WTC11 (cell line): ENCODE data around the gene CARS2. TPM values are rescaled to one million over a fixed set of nuclear protein-coding genes. Genes with fewer than 3 reads are reported as not detected.

Source experiments
- ATAC-seq: fragments of 200-7000 bp; cut with Tn5 transposase; 2 replicates; pipeline ENCODE4 v1.10.0; 2021; ENCODE audit warnings: mild to moderate bottlenecking, moderate library complexity
- CTCF ChIA-PET: fragments of 300-600 bp; sonication (Branson Sonifier 250); formaldehyde crosslinking; loops from one replicate; lab custom pipeline; 2021; ENCODE audit warnings: antibody characterized with exemption; lab: Charles Lee
- POLR2A ChIA-PET: fragments of 350-600 bp; sonication (Branson Sonifier 250); formaldehyde crosslinking; loops from one replicate; lab custom pipeline; 2021; ENCODE audit warnings: antibody characterized with exemption; lab: Charles Lee
- DNase-seq: peaks from one replicate; pipeline ENCODE4 v3.0.0; 2021; ENCODE audit warnings: low spot score
- H3K27ac Mint-ChIP-seq: 2 replicates; pipeline ENCODE4 v1.8.0; 2021; ENCODE audit warnings: mixed read lengths
- H3K27me3 Mint-ChIP-seq: 2 replicates; pipeline ENCODE4 v1.8.0; 2021; ENCODE audit warnings: low read depth, mild to moderate bottlenecking, moderate library complexity, mixed read lengths
- H3K36me3 Mint-ChIP-seq: 2 replicates; pipeline ENCODE4 v1.8.0; 2021; ENCODE audit warnings: mixed read lengths
- H3K4me1 Mint-ChIP-seq: 2 replicates; pipeline ENCODE4 v1.8.0; 2022; ENCODE audit warnings: mixed read lengths
- H3K4me3 Mint-ChIP-seq: 2 replicates; pipeline ENCODE4 v1.8.0; 2021; ENCODE audit warnings: mild to moderate bottlenecking, moderate library complexity, mixed read lengths
- H3K9me3 Mint-ChIP-seq: 2 replicates; pipeline ENCODE4 v1.8.0; 2021; ENCODE audit warnings: mixed read lengths
- ATF2 ChIP-seq: sonication (generic); formaldehyde crosslinking; IDR thresholded peaks from 2 replicates; pipeline ENCODE4 v1.8.1; 2022; ENCODE audit warnings: low read depth, missing genetic modification reagents, borderline replicate concordance
- ATF3 ChIP-seq: sonication (generic); formaldehyde crosslinking; conservative IDR thresholded peaks from 2 replicates; pipeline ENCODE4 v1.8.1; 2022; ENCODE audit warnings: mild to moderate bottlenecking, missing genetic modification reagents
- CREB1 ChIP-seq: sonication (generic); formaldehyde crosslinking; IDR thresholded peaks from 2 replicates; pipeline ENCODE4 v1.8.0; 2023; ENCODE audit warnings: mild to moderate bottlenecking, missing genetic modification reagents
- ELF4 ChIP-seq: sonication (generic); formaldehyde crosslinking; IDR thresholded peaks from 2 replicates; pipeline ENCODE4 v1.8.1; 2022; ENCODE audit warnings: low read depth, mild to moderate bottlenecking, moderate library complexity, missing genetic modification reagents
- EMX1 ChIP-seq: fragments of 250-450 bp; sonication (Bioruptor Pico); IDR thresholded peaks from 2 replicates; pipeline ENCODE4 v1.8.0; 2021; ENCODE audit warnings: mild to moderate bottlenecking
- ERG ChIP-seq: fragments of 250-450 bp; sonication (Bioruptor Pico); IDR thresholded peaks from 2 replicates; pipeline ENCODE4 v1.8.0; 2021; ENCODE audit warnings: mild to moderate bottlenecking
- FOXP4 ChIP-seq: sonication (generic); formaldehyde crosslinking; IDR thresholded peaks from 2 replicates; pipeline ENCODE4 v1.8.0; 2022; ENCODE audit warnings: mild to moderate bottlenecking, missing genetic modification reagents
- GTF2I ChIP-seq: fragments of 250-450 bp; sonication (Bioruptor Pico); conservative IDR thresholded peaks from 2 replicates; pipeline ENCODE4 v1.4.0; 2021; ENCODE audit warnings: mild to moderate bottlenecking
- IRF1 ChIP-seq: sonication (generic); formaldehyde crosslinking; IDR thresholded peaks from 2 replicates; pipeline ENCODE4 v1.8.0; 2023; ENCODE audit warnings: missing genetic modification reagents
- MYBL2 ChIP-seq: sonication (generic); formaldehyde crosslinking; IDR thresholded peaks from 2 replicates; pipeline ENCODE4 v1.8.1; 2023; ENCODE audit warnings: mild to moderate bottlenecking, moderate library complexity, missing genetic modification reagents
- PRRX2 ChIP-seq: fragments of 250-450 bp; sonication (Bioruptor Pico); IDR thresholded peaks from 2 replicates; pipeline ENCODE4 v1.8.0; 2021; ENCODE audit warnings: mild to moderate bottlenecking
- RORB ChIP-seq: fragments of 250-450 bp; sonication (Bioruptor Pico); IDR thresholded peaks from 2 replicates; pipeline ENCODE4 v1.9.0; 2021; ENCODE audit warnings: mild to moderate bottlenecking
- SMAD3 ChIP-seq: sonication (generic); formaldehyde crosslinking; IDR thresholded peaks from 2 replicates; pipeline ENCODE4 v1.8.0; 2022; ENCODE audit warnings: missing genetic modification reagents, mild to moderate bottlenecking, borderline replicate concordance
- SOX15 ChIP-seq: fragments of 250-450 bp; sonication (Bioruptor Pico); IDR thresholded peaks from 2 replicates; pipeline ENCODE4 v1.9.0; 2021; ENCODE audit warnings: mild to moderate bottlenecking
- ZBTB43 ChIP-seq: sonication (generic); formaldehyde crosslinking; IDR thresholded peaks from 2 replicates; pipeline ENCODE4 v1.8.1; 2023; ENCODE audit warnings: mild to moderate bottlenecking, missing genetic modification reagents
- ZNF121 ChIP-seq: sonication (generic); formaldehyde crosslinking; IDR thresholded peaks from 2 replicates; pipeline ENCODE4 v1.8.0; 2023; ENCODE audit warnings: missing genetic modification reagents
- ZNF219 ChIP-seq: sonication (generic); formaldehyde crosslinking; IDR thresholded peaks from 2 replicates; pipeline ENCODE4 v1.8.0; 2023; ENCODE audit warnings: missing genetic modification reagents, mild to moderate bottlenecking, borderline replicate concordance
- ZNF232 ChIP-seq: sonication (generic); formaldehyde crosslinking; IDR thresholded peaks from 2 replicates; pipeline ENCODE4 v1.8.0; 2022; ENCODE audit warnings: mild to moderate bottlenecking, missing genetic modification reagents
- ZNF263 ChIP-seq: sonication (generic); formaldehyde crosslinking; IDR thresholded peaks from 2 replicates; pipeline ENCODE4 v1.8.1; 2022; ENCODE audit warnings: low read depth, mild to moderate bottlenecking, moderate library complexity, missing genetic modification reagents
- ZNF317 ChIP-seq: sonication (generic); formaldehyde crosslinking; IDR thresholded peaks from 2 replicates; pipeline ENCODE4 v1.8.1; 2023; ENCODE audit warnings: low read depth, mild to moderate bottlenecking, moderate library complexity, missing genetic modification reagents, borderline replicate concordance
- ZNF396 ChIP-seq: fragments of 250-450 bp; sonication (Bioruptor Pico); IDR thresholded peaks from 2 replicates; pipeline ENCODE4 v1.8.0; 2021; ENCODE audit warnings: mild to moderate bottlenecking, moderate library complexity, borderline replicate concordance
- ZNF416 ChIP-seq: fragments of 250-450 bp; sonication (Bioruptor Pico); IDR thresholded peaks from 2 replicates; pipeline ENCODE4 v1.9.0; 2021; ENCODE audit warnings: mild to moderate bottlenecking, inconsistent platforms
- ZSCAN18 ChIP-seq: fragments of 250-450 bp; sonication (Bioruptor Pico); IDR thresholded peaks from 2 replicates; pipeline ENCODE4 v2.1.2; 2022; ENCODE audit warnings: mild to moderate bottlenecking, moderate library complexity
- total RNA-seq: library from RNA; stranded (reverse); gene quantifications from 3 replicates; pipeline ENCODE4 v1.2.3, GENCODE V29; 2021

The CARS2 gene
- total RNA-seq, 1 experiment from 2014 or later, result 39.9 TPM

- POLR2A ChIA-PET, result no interaction called here
- Mint-ChIP-seq H3K27ac (no peak overlapping the region), H3K4me1 (peaks cover 8% of the 10 kb centered on the region), H3K9me3 (peaks cover 9% of the 10 kb centered on the region), H3K4me3 (no peak overlapping the region), H3K36me3 (peaks cover 36% of the 10 kb centered on the region), H3K27me3 (no peaks in the 10 kb centered on the region)
- TF ChIP-seq RORB (CRISPR knock-in tag) (no peak), ZNF396 (CRISPR knock-in tag) (no peak), SMAD3 (CRISPR knock-in tag) (no peak), ZNF219 (CRISPR knock-in tag) (no peak), ERG (CRISPR knock-in tag) (no peak), ZSCAN18 (CRISPR knock-in tag) (no peak), ZNF232 (no peak), IRF1 (no peak)
- DNase-seq, result no peak
- CTCF ChIA-PET, result no interaction called here
- no peak for ATAC-seq
Measured at GRCh38 chr13:110628477-110628793, 77.5 kb downstream of the CARS2 start.

- H3K36me3 Mint-ChIP-seq, result peaks cover 37% of the 10 kb centered on the region
- CTCF ChIA-PET, result no interaction called here
- no peak overlapping the region for H3K4me3 Mint-ChIP-seq
- H3K27me3 Mint-ChIP-seq, result no peaks in the 10 kb centered on the region
- no peak overlapping the region for H3K27ac Mint-ChIP-seq
- POLR2A ChIA-PET, result no interaction called here
- no peak for DNase-seq
- peaks cover 9% of the 10 kb centered on the region for H3K9me3 Mint-ChIP-seq
- peaks cover 8% of the 10 kb centered on the region for H3K4me1 Mint-ChIP-seq
- no peak for ATAC-seq
- no peak for TF ChIP-seq ATF2 (CRISPR knock-in tag)
- no peak for TF ChIP-seq SOX15 (CRISPR knock-in tag)
- no peak for TF ChIP-seq EMX1 (CRISPR knock-in tag)
- TF ChIP-seq ZNF121 (CRISPR knock-in tag), result no peak
- TF ChIP-seq CREB1 (CRISPR knock-in tag), result no peak
- TF ChIP-seq ELF4 (CRISPR knock-in tag), result no peak
- TF ChIP-seq ZNF416, result no peak
- no peak for TF ChIP-seq ZNF317 (CRISPR knock-in tag)
- no peak for TF ChIP-seq MYBL2
- no peak for TF ChIP-seq PRRX2
- no peak for TF ChIP-seq GTF2I (CRISPR knock-in tag)
- no peak for TF ChIP-seq FOXP4 (CRISPR knock-in tag)
- TF ChIP-seq ZNF263 (CRISPR knock-in tag), result no peak
- TF ChIP-seq ZBTB43, result no peak
- no peak for TF ChIP-seq ATF3 (CRISPR knock-in tag)
Measured at GRCh38 chr13:110627761-110628476, 78.0 kb downstream of the CARS2 start.
